MM.1S (cell line): Measurements from ENCODE around the gene F11R.
A peak's percentile ranks its signal among the peaks of the same experiment; 100 is the strongest.
"Not testable (repeated sequence)": the region's sequence is repeated elsewhere in the genome, so short reads cannot be mapped to it uniquely, and the experiment has no call there.

Experiments
- DNase-seq: peaks from one replicate; pipeline ENCODE4 v3.0.0-alpha.2; 2015
- H2AFZ ChIP-seq: fragments of 300-600 bp; sonication (generic); 2 replicates; pipeline ENCODE4 v1.6.0; 2016; ENCODE audit warnings: antibody characterized with exemption, low read length
- H3F3A ChIP-seq: fragments of 300-600 bp; sonication (generic); 2 replicates; pipeline ENCODE4 v1.6.1; 2016; ENCODE audit warnings: mild to moderate bottlenecking, antibody characterized with exemption, low read length, moderate library complexity, mixed read lengths; ENCODE audit not compliant: insufficient read depth
- H3K27ac ChIP-seq: fragments of 300-600 bp; sonication (generic); 2 replicates; pipeline ENCODE4 v1.5.1; 2016; ENCODE audit warnings: mild to moderate bottlenecking, low read length
- H3K27me3 ChIP-seq: fragments of 300-600 bp; sonication (generic); replicated peaks from 2 replicates; pipeline ENCODE4 v1.6.0; 2016; ENCODE audit warnings: low read length; ENCODE audit not compliant: insufficient read depth
- H3K36me3 ChIP-seq: fragments of 300-600 bp; sonication (generic); replicated peaks from 2 replicates; pipeline ENCODE4 v1.6.1; 2016; ENCODE audit warnings: mild to moderate bottlenecking, low read length, mixed read lengths; ENCODE audit not compliant: insufficient read depth
- H3K4me1 ChIP-seq: fragments of 300-600 bp; sonication (generic); 2 replicates; pipeline ENCODE4 v1.6.1; 2016; ENCODE audit warnings: low read length, mixed read lengths
- H3K4me2 ChIP-seq: fragments of 300-600 bp; sonication (generic); 2 replicates; pipeline ENCODE4 v1.6.0; 2016; ENCODE audit warnings: low read depth, low read length
- H3K4me3 ChIP-seq: fragments of 300-600 bp; sonication (generic); 2 replicates; pipeline ENCODE4 v1.5.1; 2016; ENCODE audit warnings: low read length, mixed read lengths
- H3K79me2 ChIP-seq: fragments of 300-600 bp; sonication (generic); 2 replicates; pipeline ENCODE4 v1.6.1; 2016; ENCODE audit warnings: mixed run types, low read length, mixed read lengths
- H3K9ac ChIP-seq: fragments of 300-600 bp; sonication (generic); 2 replicates; pipeline ENCODE4 v1.6.1; 2016; ENCODE audit warnings: low read length, mixed read lengths
- H3K9me2 ChIP-seq: fragments of 300-600 bp; sonication (generic); replicated peaks from 2 replicates; pipeline ENCODE4 v1.6.1; 2016; ENCODE audit warnings: mild to moderate bottlenecking, low read length, mixed read lengths; ENCODE audit not compliant: insufficient read depth
- H3K9me3 ChIP-seq: fragments of 300-600 bp; sonication (generic); replicated peaks from 2 replicates; pipeline ENCODE4 v1.6.1; 2016; ENCODE audit warnings: mild to moderate bottlenecking, low read length, mixed read lengths; ENCODE audit not compliant: insufficient read depth
- H4K20me1 ChIP-seq: fragments of 300-600 bp; sonication (generic); 2 replicates; pipeline ENCODE4 v1.6.1; 2016; ENCODE audit warnings: mild to moderate bottlenecking, low read length, moderate library complexity, mixed read lengths; ENCODE audit not compliant: insufficient read depth
- CTCF ChIP-seq: fragments of 300-600 bp; sonication (generic); IDR thresholded peaks from 2 replicates; pipeline ENCODE4 v1.5.1; 2016; ENCODE audit warnings: antibody characterized with exemption, low read length, mixed read lengths
- EZH2 ChIP-seq: fragments of 300-600 bp; sonication (generic); optimal IDR thresholded peaks from 2 replicates; pipeline ENCODE3; 2017; ENCODE audit warnings: low read depth, mild to moderate bottlenecking, antibody characterized with exemption, low read length, mixed read lengths
- EZH2phosphoT487 ChIP-seq: fragments of 300-600 bp; sonication (generic); IDR thresholded peaks from 2 replicates; pipeline ENCODE4 v1.6.1; 2018; ENCODE audit warnings: antibody characterized with exemption, low read length

Gene F11R

GRCh38 chr1:161068306-161069234 lies 47.6 kb upstream of the F11R start:
- Histone ChIP-seq H2AFZ (no peak overlapping the region), H3K4me3 (peak overlapping the region; percentile 94), H3K4me2 (peak overlapping the region; percentile 90), H3F3A (peaks cover 31% of the 10 kb centered on the region), H3K27ac (peak overlapping the region; percentile 94), H3K9me2 (no peaks in the 10 kb centered on the region), H4K20me1 (no peaks in the 10 kb centered on the region), H3K9ac (peak overlapping the region; percentile 97), H3K9me3 (no peaks in the 10 kb centered on the region), H3K36me3 (no peaks in the 10 kb centered on the region), H3K79me2 (peaks cover 59% of the 10 kb centered on the region), H3K4me1 (peaks cover 45% of the 10 kb centered on the region), H3K27me3 (no peaks in the 10 kb centered on the region)
- peak; percentile 76 for DNase-seq
- TF ChIP-seq CTCF (no peak), EZH2phosphoT487 (no peak), EZH2 (no peak)

- no peaks in the 10 kb centered on the region for H3K27me3 ChIP-seq
- no peaks in the 10 kb centered on the region for H4K20me1 ChIP-seq
- H3K4me2 ChIP-seq, result peak overlapping the region; percentile 5; the same call in 1 of the 2 replicates
- peaks cover 36% of the 10 kb centered on the region for H3F3A ChIP-seq
- H3K4me3 ChIP-seq, result no peak overlapping the region
- no peak overlapping the region for H2AFZ ChIP-seq
- no peak overlapping the region; the same call in 1 of the 2 replicates for H3K27ac ChIP-seq
- no peak overlapping the region for H3K9ac ChIP-seq
- no peaks in the 10 kb centered on the region for H3K36me3 ChIP-seq
- H3K4me1 ChIP-seq, result peaks cover 49% of the 10 kb centered on the region
- no peaks in the 10 kb centered on the region for H3K9me3 ChIP-seq
- DNase-seq, result no peak
- peaks cover 78% of the 10 kb centered on the region for H3K79me2 ChIP-seq
- no peaks in the 10 kb centered on the region for H3K9me2 ChIP-seq
- TF ChIP-seq CTCF (no peak), EZH2 (no peak), EZH2phosphoT487 (no peak)
These were observed 45.7 kb upstream of the F11R start for GRCh38 chr1:161066694-161067093.

GRCh38 chr1:161065681-161066080 lies 44.7 kb upstream of the F11R start:
- H3K27me3 ChIP-seq, H4K20me1 ChIP-seq, H3K9me2 ChIP-seq, H3K9ac ChIP-seq, H3K36me3 ChIP-seq, H3K4me2 ChIP-seq, H3K9me3 ChIP-seq, H3K27ac ChIP-seq, H3K4me3 ChIP-seq, H2AFZ ChIP-seq, DNase-seq: not testable (repeated sequence)
- H3K4me1 ChIP-seq, result peaks cover 50% of the 10 kb centered on the region
- peaks cover 43% of the 10 kb centered on the region for H3F3A ChIP-seq
- H3K79me2 ChIP-seq, result peaks cover 88% of the 10 kb centered on the region

GRCh38 chr1:161063936-161064335 lies 43.0 kb upstream of the F11R start:
- not testable (repeated sequence) for H3K9me3 ChIP-seq, H3K27me3 ChIP-seq, H3K9ac ChIP-seq, H3K4me3 ChIP-seq, DNase-seq, H3K36me3 ChIP-seq, H4K20me1 ChIP-seq, H3K9me2 ChIP-seq, H2AFZ ChIP-seq
- peaks cover 57% of the 10 kb centered on the region for H3K4me1 ChIP-seq
- H3K27ac ChIP-seq, result peak overlapping the region; percentile 11; the same call in 1 of the 2 replicates
- H3K79me2 ChIP-seq, result peaks cover 92% of the 10 kb centered on the region
- peak overlapping the region; percentile 3; the same call in 1 of the 2 replicates for H3K4me2 ChIP-seq
- H3F3A ChIP-seq, result peaks cover 41% of the 10 kb centered on the region
